ENCODE data around the gene SERPINE1. TPM values are rescaled to one million over a fixed set of nuclear protein-coding genes. Genes with fewer than 3 reads are reported as not detected.
"Not testable (repeated sequence)": the region's sequence is repeated elsewhere in the genome, so short reads cannot be mapped to it uniquely, and the experiment has no call there.

Gene SERPINE1
- 36.7 and 42.4 TPM in 2 replicates for total RNA-seq (2014; rRNA removed; shearing (Covaris generic); ENCODE audit: low replicate concordance)

GRCh38 chr7:101126651-101127459 is at the start of gene SERPINE1:
TSS of gene SERPINE1 (plus strand) at chr7:101127104. CDS start at chr7:101128394, 1,290 bp downstream.
- peak; percentile 95 for DNase-seq (ENCODE audit: low read depth)
- in situ Hi-C loops (cut with HindIII; ENCODE audit: low pct_unique_long_range_greater_than_20kb, low sequenced_read_pairs), result no loop called here

GRCh38 chr7:101077303-101078086 is 49.4 kb upstream of the SERPINE1 start:
- peak; percentile 86 for DNase-seq (ENCODE audit: low read depth)
- in situ Hi-C loops (cut with HindIII; ENCODE audit: low pct_unique_long_range_greater_than_20kb, low sequenced_read_pairs), result no loop called here

GRCh38 chr7:101081432-101081831 is 45.5 kb upstream of the SERPINE1 start:
- DNase-seq (ENCODE audit: low read depth), result peak; percentile 43
- in situ Hi-C loops (cut with HindIII; ENCODE audit: low pct_unique_long_range_greater_than_20kb, low sequenced_read_pairs), result no loop called here

GRCh38 chr7:101084865-101085161 is 42.1 kb upstream of the SERPINE1 start:
- no peak for DNase-seq (ENCODE audit: low read depth)
- in situ Hi-C loops (cut with HindIII; ENCODE audit: low pct_unique_long_range_greater_than_20kb, low sequenced_read_pairs), result no loop called here

GRCh38 chr7:101085162-101085964 is 41.5 kb upstream of the SERPINE1 start, which contains the start of gene TRIM56:
TSS of gene TRIM56 (plus strand) at chr7:101085481. CDS start at chr7:101087313, 1,832 bp downstream.
- DNase-seq (ENCODE audit: low read depth), result peak; percentile 76
- in situ Hi-C loops (cut with HindIII; ENCODE audit: low pct_unique_long_range_greater_than_20kb, low sequenced_read_pairs), result no loop called here

GRCh38 chr7:101087334-101088068 is 39.4 kb upstream of the SERPINE1 start:
- in situ Hi-C loops (cut with HindIII; ENCODE audit: low pct_unique_long_range_greater_than_20kb, low sequenced_read_pairs), result no loop called here

GRCh38 chr7:101088069-101088425 is 38.9 kb upstream of the SERPINE1 start:
- in situ Hi-C loops (cut with HindIII; ENCODE audit: low pct_unique_long_range_greater_than_20kb, low sequenced_read_pairs), result no loop called here
- no peak for DNase-seq (ENCODE audit: low read depth)

More at GRCh38 chr7:101087334-101088068, 39.4 kb upstream of the SERPINE1 start:
- no peak for DNase-seq (ENCODE audit: low read depth)

GRCh38 chr7:101088858-101089529 is 37.9 kb upstream of the SERPINE1 start:
- no peak for DNase-seq (ENCODE audit: low read depth)
- in situ Hi-C loops (cut with HindIII; ENCODE audit: low pct_unique_long_range_greater_than_20kb, low sequenced_read_pairs), result no loop called here

GRCh38 chr7:101089876-101090275 is 37.0 kb upstream of the SERPINE1 start:
- in situ Hi-C loops (cut with HindIII; ENCODE audit: low pct_unique_long_range_greater_than_20kb, low sequenced_read_pairs), result no loop called here
- no peak for DNase-seq (ENCODE audit: low read depth)

GRCh38 chr7:101092266-101092905 is 34.5 kb upstream of the SERPINE1 start:
- DNase-seq (ENCODE audit: low read depth); in situ Hi-C loops (cut with HindIII; ENCODE audit: low pct_unique_long_range_greater_than_20kb, low sequenced_read_pairs): not testable (repeated sequence)

GRCh38 chr7:101093906-101094305 is 33.0 kb upstream of the SERPINE1 start:
- DNase-seq (ENCODE audit: low read depth), result no peak
- in situ Hi-C loops (cut with HindIII; ENCODE audit: low pct_unique_long_range_greater_than_20kb, low sequenced_read_pairs), result no loop called here

- in situ Hi-C loops (cut with HindIII; ENCODE audit: low pct_unique_long_range_greater_than_20kb, low sequenced_read_pairs), result no loop called here
- DNase-seq (ENCODE audit: low read depth), result no peak
These were observed 32.5 kb upstream of the SERPINE1 start for GRCh38 chr7:101094376-101094775.

GRCh38 chr7:101094791-101095375 is 32.0 kb upstream of the SERPINE1 start:
- DNase-seq (ENCODE audit: low read depth), result peak; percentile 51
- in situ Hi-C loops (cut with HindIII; ENCODE audit: low pct_unique_long_range_greater_than_20kb, low sequenced_read_pairs), result no loop called here

- in situ Hi-C loops (cut with HindIII; ENCODE audit: low pct_unique_long_range_greater_than_20kb, low sequenced_read_pairs), result no loop called here
- DNase-seq (ENCODE audit: low read depth), result no peak
These were observed 30.5 kb upstream of the SERPINE1 start for GRCh38 chr7:101096331-101096956.

GRCh38 chr7:101096957-101097347 is 30.0 kb upstream of the SERPINE1 start:
- in situ Hi-C loops (cut with HindIII; ENCODE audit: low pct_unique_long_range_greater_than_20kb, low sequenced_read_pairs), result no loop called here
- no peak for DNase-seq (ENCODE audit: low read depth)

- in situ Hi-C loops (cut with HindIII; ENCODE audit: low pct_unique_long_range_greater_than_20kb, low sequenced_read_pairs), result no loop called here
- no peak for DNase-seq (ENCODE audit: low read depth)
These were observed 29.3 kb upstream of the SERPINE1 start for GRCh38 chr7:101097561-101097960.

Data from Caki2 (cell line).